Mammary epithelial cell (primary cell): ENCODE measurements around the gene PODNL1.

Source experiments
- CTCF ChIP-seq, 2 donors: IDR thresholded peaks in 1 of 2; conservative IDR thresholded peaks in 1 of 2; 2 replicates each; pipeline ENCODE4 v1.5.1; 2011 to 2012; ENCODE audit warnings: inconsistent platforms in 2 of 2, low read length in 2 of 2, mild to moderate bottlenecking in 2 of 2, control low read depth in 1 of 2, low read depth in 1 of 2; ENCODE audit not compliant: insufficient read depth in 1 of 2; ENCODE audit errors: extremely low read depth in 1 of 2
- EZH2 ChIP-seq: IDR thresholded peaks from 2 replicates; pipeline ENCODE4 v1.6.1; 2012; ENCODE audit warnings: low read length, inconsistent platforms, borderline replicate concordance

- TF ChIP-seq CTCF (conservative IDR thresholded peaks at IDR 0.05 in 1 of 2, IDR thresholded peaks at IDR 0.05 in 1 of 2; ENCODE audit: extremely low read depth in 1 of 2, insufficient read depth in 1 of 2, low read depth in 1 of 2, low read length in 2 of 2) (no peak), EZH2 (no peak)
Observed at GRCh38 chr19:13885826-13886365, 52.3 kb downstream of the PODNL1 start.
